Stimulated activated CD4-positive, alpha-beta T cell treated with anti-CD3 and anti-CD28 coated beads, Interleukin-12 subunit alpha, Interleukin-12 subunit beta, amount 100 ng/mL, for 4 hours (primary cell): ENCODE results near the gene SIX4.
"Not testable (repeated sequence)": the region's sequence is repeated elsewhere in the genome, so short reads cannot be mapped to it uniquely, and the experiment has no call there.

Source experiments
- DNase-seq: peaks from one replicate; pipeline ENCODE4 v3.0.0-alpha.2; 2020

SIX4 gene

DNA sequence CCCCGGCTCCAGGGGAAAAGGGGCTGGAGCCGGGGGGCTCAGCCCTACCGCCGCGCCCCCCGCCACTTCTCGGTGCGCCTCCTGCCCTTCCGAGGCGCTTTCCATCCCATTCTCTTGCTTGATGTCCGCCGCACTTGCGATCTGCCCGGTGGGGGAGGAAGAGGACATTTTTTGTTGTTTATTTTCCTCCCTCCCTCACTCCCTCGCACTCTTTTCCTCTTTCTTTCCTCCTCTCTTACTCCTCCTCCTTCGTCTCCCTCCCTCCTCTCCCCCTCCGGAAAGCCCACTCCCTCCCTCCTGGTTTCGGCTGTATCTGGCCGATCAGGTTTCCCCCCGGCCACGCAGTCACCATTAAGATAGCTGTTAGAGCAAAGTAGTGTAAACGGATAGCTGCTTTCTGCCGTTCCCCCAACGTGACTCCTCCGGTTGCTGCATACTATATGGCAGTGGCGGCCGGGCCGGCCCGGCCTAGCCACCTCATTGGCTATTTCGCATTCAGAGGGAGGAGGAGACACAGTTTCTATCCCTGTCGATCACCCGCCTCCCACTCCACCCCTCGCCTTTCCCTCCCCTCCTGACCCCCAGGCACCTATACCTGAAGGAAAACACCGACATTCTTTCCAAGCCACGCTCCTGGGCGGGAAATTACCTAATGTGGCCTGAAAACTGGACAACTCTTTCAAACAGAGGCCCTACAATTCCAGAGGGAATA is at the start of gene SIX4:
Gene SIX4, minus strand, starts transcription at position 445 of the 712 bp plus-strand sequence. Its CDS starts 277 bp downstream, at position 168.
- DNase-seq: no peak

DNA sequence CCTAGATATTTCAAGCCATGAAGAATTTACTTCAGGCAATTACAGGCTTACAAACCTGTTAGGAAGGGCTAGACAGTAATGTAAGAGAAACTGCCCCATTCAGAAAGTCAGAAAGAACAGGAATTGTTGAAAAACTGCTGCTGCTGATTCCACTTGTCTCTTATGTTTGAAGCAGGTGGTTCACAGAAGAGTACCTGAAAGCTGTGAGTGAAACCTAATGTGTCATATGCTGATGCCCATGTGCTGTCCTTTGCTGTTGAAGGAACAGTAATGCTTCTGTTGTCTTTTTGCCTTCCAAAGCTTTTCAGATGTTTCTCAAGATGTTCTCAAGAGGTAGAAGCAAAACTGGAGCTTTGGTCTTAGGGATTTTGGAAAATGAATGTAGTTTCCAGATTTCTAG is 49.4 kb upstream of the SIX4 start:
- no peak for DNase-seq

DNA sequence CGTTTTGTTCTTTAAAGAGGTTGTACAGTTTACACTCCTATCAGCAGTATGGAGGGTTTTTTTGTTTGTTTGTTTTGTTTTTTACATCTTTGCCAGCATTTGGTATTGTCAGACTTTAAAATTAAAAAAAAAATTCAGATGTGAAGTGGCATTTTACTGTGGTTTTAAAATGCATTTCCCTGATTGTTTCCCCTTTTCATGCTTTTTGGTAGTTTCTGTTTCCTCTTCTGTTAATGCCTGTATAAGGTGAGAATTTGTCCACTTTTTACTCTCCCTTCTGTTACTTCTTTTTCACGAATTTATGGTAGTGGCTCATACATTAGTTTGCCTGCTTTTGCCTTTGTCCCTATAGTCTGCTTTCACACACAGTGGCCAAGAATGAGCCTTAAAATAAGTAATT is 47.0 kb upstream of the SIX4 start:
- DNase-seq: no peak

DNA sequence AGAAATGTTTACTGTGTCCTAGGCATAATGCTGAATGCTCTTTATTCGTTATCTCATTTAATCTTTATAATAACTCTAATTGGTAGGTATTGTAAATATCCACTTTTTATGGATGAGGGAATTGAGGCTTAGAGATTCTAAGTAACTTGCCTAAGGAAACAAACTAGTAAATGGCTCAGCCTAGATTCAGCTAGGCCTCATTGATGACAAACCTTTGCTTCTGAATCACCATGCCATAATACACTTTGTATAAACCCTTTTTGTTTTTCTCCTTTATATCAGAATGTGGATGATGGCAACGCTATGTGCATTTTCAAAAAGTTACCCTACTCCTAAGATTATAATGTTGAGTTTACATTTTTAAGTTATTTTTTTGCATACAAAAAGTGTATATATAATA is 44.5 kb upstream of the SIX4 start:
- DNase-seq: no peak

DNA sequence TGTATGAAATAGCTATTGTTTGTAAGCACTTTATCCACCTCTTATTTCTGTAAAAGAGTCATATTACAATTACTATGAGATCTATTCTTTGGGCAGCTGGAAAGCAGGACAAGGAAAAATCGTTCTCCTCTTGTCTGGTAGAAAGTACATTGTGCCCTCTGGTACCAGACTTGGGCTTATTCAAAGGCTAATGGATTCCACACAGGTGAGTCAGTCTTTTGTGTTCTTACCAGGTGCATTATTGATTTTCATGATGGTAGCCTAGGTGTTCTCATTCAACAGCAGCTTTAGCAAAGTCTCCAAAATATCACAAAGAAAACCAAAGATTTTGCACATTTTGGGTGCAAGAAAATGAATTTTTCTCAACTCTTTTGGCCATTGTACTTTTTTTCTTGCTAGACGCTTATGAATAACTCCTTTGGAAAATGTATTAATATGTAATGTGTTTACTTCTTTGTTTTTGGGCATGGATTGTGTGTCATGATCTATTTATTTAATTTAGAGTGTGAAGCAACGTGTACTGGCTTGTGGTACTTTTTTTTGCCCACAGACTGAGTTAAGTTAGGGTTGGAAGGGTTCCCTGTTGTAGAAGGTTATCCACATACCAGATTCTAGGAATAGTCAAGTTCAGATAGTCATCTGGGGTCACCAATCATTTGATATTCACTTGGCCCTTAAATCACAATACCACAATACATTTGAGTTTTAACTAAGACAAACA is 36.7 kb upstream of the SIX4 start:
- DNase-seq: no peak

DNA sequence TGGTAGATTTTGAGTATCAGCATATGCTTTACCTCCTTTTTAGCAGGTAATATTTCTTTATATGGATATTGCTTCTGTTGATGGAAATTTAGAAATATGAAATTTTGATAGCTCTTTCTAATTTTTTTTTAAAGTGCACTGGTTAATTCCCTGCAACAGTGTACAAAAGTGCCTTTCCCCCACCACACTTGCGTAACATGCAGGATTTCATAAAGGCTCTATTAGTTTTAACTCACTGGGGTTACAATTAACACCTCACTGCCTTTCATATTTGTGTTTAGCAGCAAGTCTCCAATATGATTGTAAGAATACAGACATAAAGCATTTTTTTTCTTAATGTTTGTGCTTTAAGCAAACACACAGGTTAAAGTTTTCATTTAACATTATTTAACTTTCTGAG is 36.1 kb upstream of the SIX4 start:
- no peak for DNase-seq

DNA sequence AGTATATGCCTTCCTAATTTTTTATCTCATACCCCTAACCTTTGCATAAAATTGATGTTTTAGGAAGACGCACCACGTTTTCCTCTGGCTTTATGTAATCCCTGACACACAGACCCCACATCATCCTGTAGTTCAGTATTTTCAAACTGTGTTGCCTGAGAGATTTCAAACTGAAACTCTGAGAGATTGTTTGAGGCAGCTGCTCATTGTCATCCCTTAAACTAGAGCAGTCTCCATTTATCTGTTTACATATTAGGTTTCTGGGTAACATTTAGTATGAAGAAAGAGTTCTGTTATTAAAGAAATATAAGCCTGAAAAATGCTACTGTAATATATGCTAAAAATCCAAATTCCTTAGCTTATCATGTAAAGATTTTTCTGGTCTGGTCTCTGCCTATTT is 34.7 kb upstream of the SIX4 start:
- DNase-seq: no peak

DNA sequence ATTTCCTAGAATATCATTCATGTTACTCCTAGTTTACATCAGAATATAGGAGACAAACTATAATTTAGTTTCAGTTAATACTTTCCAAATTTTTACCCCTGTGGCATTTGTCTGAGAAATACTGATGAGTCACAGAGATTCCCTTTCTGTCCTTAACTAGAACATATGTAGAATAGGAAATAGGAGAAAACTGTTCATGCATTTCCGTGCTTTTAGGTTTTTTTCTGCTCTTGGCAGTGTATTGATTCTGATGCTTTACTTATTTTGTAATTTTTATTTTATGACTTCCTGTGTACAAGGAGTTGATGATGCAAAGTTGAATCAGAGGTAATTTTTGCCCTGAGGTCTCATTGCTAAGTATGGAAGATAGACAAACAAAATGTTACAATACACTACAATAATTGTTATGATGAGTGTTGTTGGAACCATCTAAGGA is 33.4 kb upstream of the SIX4 start:
- no peak for DNase-seq

DNA sequence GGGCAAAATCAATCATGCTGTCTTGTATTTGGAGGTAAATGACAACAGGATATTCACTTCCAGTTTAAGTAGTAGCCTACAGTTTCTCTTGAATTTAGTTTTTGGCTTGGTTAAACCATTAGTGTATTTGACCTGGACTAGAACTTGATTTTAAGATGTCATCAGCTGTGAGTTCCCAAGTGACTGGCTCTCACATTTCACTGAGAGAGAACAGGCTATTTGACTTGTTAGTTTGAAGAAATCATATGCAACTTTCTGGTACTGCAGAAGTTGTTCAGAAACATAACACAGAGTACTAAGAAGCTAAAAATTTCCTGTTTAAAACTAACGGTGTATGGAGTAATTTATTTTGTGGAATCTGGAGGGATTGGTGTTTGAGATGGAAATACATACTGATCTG is 32.7 kb upstream of the SIX4 start:
- DNase-seq: no peak

DNA sequence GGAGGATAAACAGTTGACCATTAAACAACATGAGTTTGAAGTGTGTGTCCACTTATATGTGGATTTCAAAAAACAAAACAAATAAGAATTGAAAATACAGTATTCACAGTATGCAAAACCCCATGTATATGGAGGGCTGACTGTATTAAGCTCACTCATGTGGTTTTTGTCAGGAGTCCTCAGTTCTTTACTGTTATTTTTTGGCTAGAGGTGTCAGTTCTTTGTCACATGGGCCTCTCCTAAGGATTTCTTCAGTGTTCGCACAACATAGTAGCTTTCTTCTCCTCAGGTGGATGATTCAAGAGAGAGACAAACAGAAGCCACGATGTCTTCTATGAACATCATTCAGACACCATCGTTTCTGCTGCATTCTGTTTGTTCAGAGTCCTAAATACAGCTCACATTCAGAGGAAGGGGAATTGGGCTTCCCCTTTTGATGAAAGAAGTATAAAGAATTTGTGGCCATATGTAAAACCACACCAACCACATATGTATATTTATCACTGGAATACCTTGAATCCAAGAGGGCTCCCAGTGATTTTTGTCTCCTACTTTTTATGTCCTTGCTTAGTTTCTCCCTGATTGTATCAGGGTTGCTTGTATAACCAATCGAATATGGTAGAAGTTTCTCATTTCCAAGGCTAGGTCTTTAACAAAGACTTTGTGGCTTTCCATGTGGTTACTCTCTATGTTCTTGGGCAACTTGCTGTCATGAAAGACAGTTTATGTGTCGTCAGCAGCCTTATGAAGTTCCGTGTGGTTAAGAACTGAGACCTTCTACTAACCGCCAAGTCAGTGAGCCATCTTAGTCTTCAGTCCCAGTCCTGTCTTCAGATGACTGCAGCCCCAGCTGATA is 29.3 kb upstream of the SIX4 start:
- no peak for DNase-seq

DNA sequence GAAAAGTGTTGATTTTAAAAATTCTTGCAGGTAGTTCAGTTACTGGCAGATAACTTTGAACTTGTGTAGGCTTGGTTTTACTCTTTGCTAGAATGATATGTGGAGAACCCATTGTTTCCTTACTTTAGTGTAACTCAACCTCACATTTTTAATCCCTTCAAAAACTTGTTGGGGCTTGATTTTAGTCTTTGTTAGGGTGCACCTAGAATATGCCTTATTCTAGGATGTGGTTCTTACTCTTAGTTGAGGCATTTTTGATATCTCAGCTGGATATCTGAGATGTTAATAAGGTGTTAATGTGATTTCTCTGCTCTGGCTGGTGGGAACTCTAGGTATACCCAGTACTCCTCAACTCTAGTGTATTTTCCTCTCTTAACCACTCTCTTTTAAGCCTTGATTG is 20.4 kb upstream of the SIX4 start:
- no peak for DNase-seq

DNA sequence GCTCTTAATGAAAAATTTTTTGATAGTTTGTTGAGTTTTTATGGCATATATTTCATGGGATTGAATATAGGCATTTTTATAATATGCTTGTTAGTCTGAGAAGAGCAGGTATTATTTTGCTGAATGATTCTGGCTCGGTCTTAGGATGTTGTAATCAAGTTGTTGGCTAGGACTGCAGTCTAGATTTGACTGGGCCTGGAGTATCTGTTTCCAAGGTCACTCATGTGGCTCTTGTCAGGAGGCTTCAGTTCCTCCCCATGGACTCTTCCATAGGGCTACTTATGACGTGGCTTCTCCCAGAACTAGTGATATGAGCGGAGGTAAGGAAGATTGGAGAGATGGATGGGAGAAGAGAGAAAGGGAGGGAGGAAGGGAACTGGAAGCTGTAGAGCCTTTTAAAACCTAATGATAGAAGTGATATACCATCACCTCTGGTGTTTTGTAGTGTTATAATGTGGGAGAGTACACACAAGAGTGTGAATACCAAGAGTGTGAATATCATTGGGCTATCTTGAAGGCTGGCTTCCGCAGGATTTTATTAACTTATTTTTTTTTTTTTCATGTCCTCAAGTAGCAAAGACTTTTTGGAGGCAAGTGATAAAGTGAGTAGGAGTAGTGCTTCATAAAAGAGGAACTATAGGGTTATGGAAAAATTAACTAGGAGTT is 14.8 kb upstream of the SIX4 start:
- no peak for DNase-seq

DNA sequence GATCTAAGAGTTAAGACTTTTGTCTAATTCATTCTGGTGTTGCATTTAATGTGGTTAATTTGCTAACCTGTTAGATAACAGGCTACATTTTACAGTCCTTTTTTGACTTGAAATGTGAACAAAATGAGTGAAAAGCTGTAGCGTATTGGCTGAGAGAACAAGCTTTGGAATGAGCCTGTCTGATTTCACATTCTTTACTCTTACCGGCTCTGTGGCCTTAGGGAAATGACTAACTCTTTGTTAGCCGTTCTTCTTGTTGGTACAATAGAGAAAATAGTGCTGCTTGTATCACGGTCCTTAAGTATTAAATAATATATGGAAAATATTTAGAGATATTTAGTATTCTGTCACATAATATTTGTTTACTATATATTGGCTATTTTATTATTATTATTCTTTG is 12.3 kb upstream of the SIX4 start:
- no peak for DNase-seq

DNA sequence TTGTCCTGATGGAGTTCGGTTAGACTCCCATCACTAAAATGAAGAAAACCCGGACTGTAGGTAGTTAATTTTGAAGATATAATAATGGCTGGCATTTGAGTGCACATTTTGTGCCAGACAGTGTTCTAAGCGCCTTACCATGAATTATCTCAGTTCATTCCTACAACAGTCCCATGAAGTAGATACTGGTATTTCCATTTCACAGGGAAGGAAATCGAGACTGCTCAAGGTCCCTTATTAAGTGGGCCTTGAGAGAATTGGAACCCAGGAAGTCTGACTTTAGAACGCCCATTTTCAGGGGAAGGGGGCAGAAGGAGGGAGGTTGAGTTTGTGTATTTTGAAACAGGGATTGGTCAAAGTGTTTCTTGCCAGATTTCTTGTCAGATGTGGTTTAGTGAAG is 11.3 kb upstream of the SIX4 start:
- DNase-seq: no peak

DNA sequence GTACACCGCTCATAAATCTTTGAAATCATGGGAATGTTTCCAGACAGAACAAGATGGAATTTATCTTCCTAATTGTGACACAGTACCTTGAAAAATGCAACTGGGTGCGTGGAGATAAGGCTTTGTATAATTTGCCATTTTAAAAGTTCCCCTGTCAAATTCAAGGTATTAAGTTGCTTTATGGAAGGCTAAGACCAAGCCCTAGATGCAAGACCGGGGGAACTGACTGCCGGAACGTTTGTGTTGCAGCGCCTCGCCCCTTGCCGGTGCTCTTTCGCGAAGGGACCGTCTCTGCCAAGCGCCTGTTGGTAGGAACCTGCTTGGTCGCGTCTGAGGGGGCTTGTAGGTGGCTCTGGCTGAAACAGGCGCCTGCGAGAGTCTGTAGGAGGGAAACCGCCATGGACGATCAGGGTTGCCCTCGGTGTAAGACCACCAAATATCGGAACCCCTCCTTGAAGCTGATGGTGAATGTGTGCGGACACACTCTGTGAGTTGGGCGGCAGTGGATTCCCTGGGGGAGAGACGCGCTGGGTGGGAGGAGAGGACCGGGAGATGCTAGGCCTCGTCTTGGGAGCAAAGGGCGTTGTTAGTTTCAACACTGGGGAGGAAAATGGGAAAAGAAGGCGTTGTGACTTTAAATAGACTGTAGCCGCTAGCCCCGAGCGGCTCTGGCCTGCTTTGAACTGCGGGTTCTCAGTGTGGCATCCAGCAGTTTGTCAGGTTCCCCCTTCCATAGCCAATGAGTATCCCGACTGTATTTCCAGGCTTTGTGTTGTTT is 10.5 kb upstream of the SIX4 start, which contains the start of gene MNAT1:
Gene MNAT1, plus strand, starts transcription at position 297 of the 778 bp plus-strand sequence. Its CDS starts 102 bp downstream, at position 399.
- DNase-seq: peak; percentile 76

DNA sequence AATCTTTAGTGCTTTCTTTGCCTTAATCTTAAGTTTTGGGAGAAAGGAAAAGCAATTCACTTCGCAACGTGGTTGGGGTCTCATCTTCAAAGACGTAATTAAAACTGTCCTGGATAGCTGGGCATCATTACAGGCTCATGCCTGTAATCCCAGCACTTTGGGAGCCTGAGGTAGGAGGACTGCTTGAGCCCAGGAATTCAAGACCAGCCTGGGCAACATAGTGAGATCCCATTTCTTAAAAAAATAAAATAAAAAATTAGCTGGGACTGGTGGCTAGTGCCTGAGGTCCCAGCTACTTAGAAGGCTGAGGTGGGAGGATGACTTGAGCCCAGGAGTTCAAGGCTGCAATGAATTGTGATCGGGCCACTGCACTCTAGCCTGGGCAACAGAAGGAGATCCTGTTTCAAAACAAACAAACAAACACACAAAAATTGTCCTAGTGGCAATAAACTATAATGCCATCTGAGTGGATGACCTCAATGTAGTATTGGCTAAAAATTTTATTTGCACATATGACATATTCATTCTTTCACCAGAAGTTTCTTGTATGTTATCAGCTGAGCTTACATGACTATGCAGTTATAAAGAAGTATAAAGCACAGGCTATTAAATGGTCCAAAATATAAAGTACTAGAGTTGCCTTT is 8.8 kb upstream of the SIX4 start:
- DNase-seq: no peak

DNA sequence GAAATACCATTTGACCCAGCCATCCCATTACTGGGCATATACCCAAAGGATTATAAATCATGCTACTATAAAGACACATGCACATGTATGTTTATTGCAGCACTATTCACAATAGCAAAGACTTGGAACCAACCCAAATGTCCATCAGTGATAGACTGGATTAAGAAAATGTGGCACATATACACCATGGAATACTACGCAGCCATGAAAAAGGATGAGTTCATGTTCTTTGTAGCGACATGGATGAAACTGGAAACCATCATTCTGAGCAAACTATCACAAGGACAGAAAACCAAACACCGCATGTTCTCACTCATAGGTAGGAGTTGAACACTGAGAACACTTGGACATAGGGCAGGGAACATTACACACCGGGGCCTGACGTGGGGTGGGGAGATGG is 7.1 kb upstream of the SIX4 start:
- not testable (repeated sequence) for DNase-seq

DNA sequence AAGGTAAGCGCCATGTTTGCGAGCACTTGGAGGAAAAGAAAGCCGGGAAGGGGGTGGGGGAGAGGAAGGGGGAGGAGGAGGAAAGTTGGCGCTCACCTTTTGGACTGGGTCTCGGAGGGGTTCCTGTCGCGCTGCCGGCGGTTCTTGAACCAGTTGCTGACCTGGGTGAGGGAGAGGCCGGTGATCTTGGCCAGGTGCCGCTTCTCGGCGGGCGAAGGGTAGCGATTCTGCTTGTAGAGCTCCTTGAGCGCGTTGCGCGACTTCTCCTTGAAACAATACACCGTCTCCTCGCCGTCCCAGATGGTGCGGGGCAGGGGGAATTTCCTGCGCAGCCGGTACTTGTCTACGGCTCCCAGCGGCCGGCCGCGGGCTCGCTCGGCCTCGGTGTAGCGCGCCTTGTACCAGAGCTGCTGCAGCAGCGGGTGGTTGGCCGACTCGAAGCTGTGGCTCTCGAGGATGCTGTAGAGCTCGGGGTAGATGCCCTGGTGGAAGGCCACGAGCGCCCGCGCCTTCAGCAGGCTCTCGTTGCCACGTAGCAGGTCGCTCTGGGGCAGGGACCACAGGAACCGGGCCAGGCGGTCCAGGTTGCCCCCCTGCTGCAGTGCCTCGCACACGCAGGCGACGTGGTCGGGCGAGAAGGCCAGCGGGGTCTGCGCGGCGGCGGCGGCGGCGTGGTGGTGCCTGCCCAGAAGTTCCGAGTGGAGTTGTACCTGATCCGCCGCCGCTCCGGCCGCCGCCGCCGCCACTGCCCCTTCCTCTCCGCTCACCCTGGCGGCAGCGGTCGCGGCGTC is 840 bp downstream of the SIX4 start:
- peak; percentile 19 for DNase-seq

DNA sequence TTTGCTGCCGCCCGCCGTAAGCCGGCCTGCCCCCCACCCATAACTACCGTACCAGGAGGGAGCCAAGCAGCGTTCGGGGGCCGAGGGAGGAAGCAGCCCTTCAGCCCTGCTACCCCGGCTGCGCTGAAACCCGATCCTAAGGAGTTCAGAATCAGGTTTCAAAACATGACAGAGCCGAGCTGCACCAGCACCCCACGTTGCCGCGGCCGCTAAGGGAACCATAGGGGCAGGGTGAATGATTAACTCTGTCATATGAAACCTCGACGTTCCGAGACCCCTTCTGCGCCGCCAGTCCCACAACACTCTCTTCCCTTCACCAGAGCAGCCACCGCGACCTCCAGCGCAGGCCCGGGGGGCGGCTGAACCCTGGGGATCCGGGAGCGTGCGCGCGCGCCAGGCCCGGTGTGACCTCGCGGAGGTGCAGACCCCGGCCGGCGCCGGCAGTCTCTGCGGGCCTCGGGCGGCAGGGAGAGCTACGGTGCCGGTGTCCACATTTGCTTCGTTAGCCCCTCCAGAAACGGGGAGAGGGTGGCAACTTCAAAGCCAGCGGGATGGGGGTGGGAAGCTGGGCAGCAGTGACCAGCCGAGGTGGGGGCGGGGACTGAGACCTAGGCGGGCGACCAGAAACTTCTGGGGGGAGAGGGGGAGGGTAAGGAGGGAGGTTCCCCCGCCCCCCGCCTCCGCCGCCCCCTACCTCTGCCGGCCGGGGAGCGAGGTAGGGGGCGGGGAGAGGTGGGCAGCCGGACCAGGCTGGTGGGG is 1.6 kb downstream of the SIX4 start:
- DNase-seq: peak; percentile 16

DNA sequence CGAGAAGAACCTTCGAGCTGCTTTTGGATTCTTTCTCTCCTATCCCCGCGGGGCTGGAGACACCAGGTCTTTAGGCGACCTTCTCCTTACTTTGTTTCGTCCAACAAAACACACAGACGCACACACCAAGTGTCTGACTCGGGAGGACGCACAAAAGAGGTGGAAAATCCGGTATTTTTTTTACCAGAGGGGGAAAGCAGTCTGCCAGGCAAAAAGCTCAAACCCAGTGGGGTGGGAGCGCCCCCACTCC is 2.1 kb downstream of the SIX4 start:
- DNase-seq: no peak
